Measurements from ENCODE around the gene GFRAL.

The GFRAL gene

GRCh38 chr6:55423933-55424332 is 96.7 kb downstream of the GFRAL start:
- no peak overlapping the region for H3K4me3 ChIP-seq (ENCODE audit: low read depth, low read length)
- DNase-seq (ENCODE audit: low read depth), result no peak
- TF ChIP-seq CTCF (IDR thresholded peaks at IDR 0.05; ENCODE audit: insufficient read depth, low read depth, low read length, missing control alignments), result no peak

- no peak for DNase-seq (ENCODE audit: low read depth)
- TF ChIP-seq CTCF (IDR thresholded peaks at IDR 0.05; ENCODE audit: insufficient read depth, low read depth, low read length, missing control alignments), result no peak
- no peak overlapping the region for H3K4me3 ChIP-seq (ENCODE audit: low read depth, low read length)
Observed at GRCh38 chr6:55433446-55434130, 106.3 kb downstream of the GFRAL start.

- no peak for DNase-seq (ENCODE audit: low read depth)
- TF ChIP-seq CTCF (IDR thresholded peaks at IDR 0.05; ENCODE audit: insufficient read depth, low read depth, low read length, missing control alignments), result no peak
Observed at GRCh38 chr6:55437141-55437540, 109.9 kb downstream of the GFRAL start.

GRCh38 chr6:55438203-55438602 is 110.9 kb downstream of the GFRAL start:
- DNase-seq (ENCODE audit: low read depth), result no peak
- H3K4me3 ChIP-seq (ENCODE audit: low read depth, low read length), result no peak overlapping the region
- TF ChIP-seq CTCF (IDR thresholded peaks at IDR 0.05; ENCODE audit: insufficient read depth, low read depth, low read length, missing control alignments), result no peak

More at GRCh38 chr6:55437141-55437540, 109.9 kb downstream of the GFRAL start:
- H3K4me3 ChIP-seq (ENCODE audit: low read depth, low read length), result no peak overlapping the region

GRCh38 chr6:55443238-55444134 is 116.2 kb downstream of the GFRAL start:
- no peak overlapping the region for H3K4me3 ChIP-seq (ENCODE audit: low read depth, low read length)
- no peak for TF ChIP-seq CTCF (IDR thresholded peaks at IDR 0.05; ENCODE audit: insufficient read depth, low read depth, low read length, missing control alignments)
- no peak for DNase-seq (ENCODE audit: low read depth)

GRCh38 chr6:55445648-55446204 is 118.5 kb downstream of the GFRAL start:
- peak; percentile 42 for TF ChIP-seq CTCF (IDR thresholded peaks at IDR 0.05; ENCODE audit: insufficient read depth, low read depth, low read length, missing control alignments)
- DNase-seq (ENCODE audit: low read depth), result peak; percentile 41

More at GRCh38 chr6:55445648-55446204, 118.5 kb downstream of the GFRAL start:
- no peak overlapping the region for H3K4me3 ChIP-seq (ENCODE audit: low read depth, low read length)
